ENCODE measurements around the gene FAM136A.

FAM136A gene
- total RNA-seq = 24.2 to 90.3 (median 46.3) reads per million in 9 experiments

GRCh38 chr2:70301344-70302194, at the start of gene FAM136A:
Gene FAM136A, minus strand, starts transcription at chr2:70302067. Its CDS starts 56 bp downstream, at chr2:70302011.
- peaks cover 37% of the 10 kb centered on the region for H3K36me3 Mint-ChIP-seq (ENCODE audit: insufficient read depth)
- no peaks in the 10 kb centered on the region for H3K27me3 Mint-ChIP-seq
- peak within 1 kb of the TSS; percentile 90 to 92 for H3K4me3 Mint-ChIP-seq
- no peaks in the 10 kb centered on the region for H3K9me3 Mint-ChIP-seq
- peak within 1 kb of the TSS; percentile 83 to 92 for H3K27ac Mint-ChIP-seq
- H3K4me1 Mint-ChIP-seq (ENCODE audit: low read depth in 2 of 2) = peaks cover 11 to 17% of the 10 kb centered on the region in 2 donors
- peak; percentile 90 for ATAC-seq (replicated peaks)
- peak; percentile 89 to 92 (median 90) for DNase-seq

- Mint-ChIP-seq H3K27me3 (peaks cover 55 to 91% of the 10 kb centered on the region in 2 donors), H3K4me1 (ENCODE audit: low read depth in 2 of 2) (no peaks in the 10 kb centered on the region), H3K9me3 (no peaks in the 10 kb centered on the region), H3K4me3 (no peak overlapping the region), H3K36me3 (ENCODE audit: insufficient read depth) (no peaks in the 10 kb centered on the region), H3K27ac (no peak overlapping the region)
- no peak for DNase-seq
- ATAC-seq (replicated peaks) = no peak
Measured at GRCh38 chr2:70349921-70350685, 48.2 kb upstream of the FAM136A start.

GRCh38 chr2:70347831-70348230, 46.0 kb upstream of the FAM136A start:
- no peaks in the 10 kb centered on the region for H3K4me1 Mint-ChIP-seq (ENCODE audit: low read depth in 2 of 2)
- no peak overlapping the region for H3K4me3 Mint-ChIP-seq
- no peak overlapping the region for H3K27ac Mint-ChIP-seq
- peaks cover 50 to 88% of the 10 kb centered on the region in 2 donors for H3K27me3 Mint-ChIP-seq
- H3K9me3 Mint-ChIP-seq = no peaks in the 10 kb centered on the region
- DNase-seq (no peak), ATAC-seq (replicated peaks) (no peak)
- no peaks in the 10 kb centered on the region for H3K36me3 Mint-ChIP-seq (ENCODE audit: insufficient read depth)

- ATAC-seq (replicated peaks) (no peak), DNase-seq (no peak)
- H3K27ac Mint-ChIP-seq = no peak overlapping the region
- no peaks in the 10 kb centered on the region for H3K36me3 Mint-ChIP-seq (ENCODE audit: insufficient read depth)
- H3K9me3 Mint-ChIP-seq = no peaks in the 10 kb centered on the region
- H3K4me3 Mint-ChIP-seq = no peak overlapping the region
- peaks cover 38 to 78% of the 10 kb centered on the region in 2 donors for H3K27me3 Mint-ChIP-seq
- H3K4me1 Mint-ChIP-seq (ENCODE audit: low read depth in 2 of 2) = no peaks in the 10 kb centered on the region
Measured at GRCh38 chr2:70344195-70344594, 42.3 kb upstream of the FAM136A start.

- ATAC-seq (replicated peaks) = no peak
- Mint-ChIP-seq H3K4me3 (no peak overlapping the region), H3K9me3 (no peaks in the 10 kb centered on the region), H3K27me3 (peaks cover 25 to 52% of the 10 kb centered on the region in 2 donors), H3K36me3 (ENCODE audit: insufficient read depth) (no peaks in the 10 kb centered on the region), H3K27ac (no peak overlapping the region), H3K4me1 (ENCODE audit: low read depth in 2 of 2) (no peaks in the 10 kb centered on the region)
- no peak for DNase-seq
Measured at GRCh38 chr2:70341477-70341765, 39.6 kb upstream of the FAM136A start.

GRCh38 chr2:70340761-70341476, 39.1 kb upstream of the FAM136A start:
- Mint-ChIP-seq H3K27me3 (peaks cover 22 to 47% of the 10 kb centered on the region in 2 donors), H3K27ac (no peak overlapping the region), H3K4me3 (no peak overlapping the region), H3K9me3 (no peaks in the 10 kb centered on the region), H3K36me3 (ENCODE audit: insufficient read depth) (no peaks in the 10 kb centered on the region), H3K4me1 (ENCODE audit: low read depth in 2 of 2) (no peaks in the 10 kb centered on the region)
- peak; percentile 50 for ATAC-seq (replicated peaks)
- DNase-seq = peak; percentile 24 to 44 (median 33)

GRCh38 chr2:70340075-70340474, 38.2 kb upstream of the FAM136A start:
- peaks cover 18 to 38% of the 10 kb centered on the region in 2 donors for H3K27me3 Mint-ChIP-seq
- H3K9me3 Mint-ChIP-seq = no peaks in the 10 kb centered on the region

GRCh38 chr2:70336552-70336951, 34.7 kb upstream of the FAM136A start:
- DNase-seq (no peak), ATAC-seq (replicated peaks) (no peak)
- Mint-ChIP-seq H3K36me3 (ENCODE audit: insufficient read depth) (no peaks in the 10 kb centered on the region), H3K4me1 (ENCODE audit: low read depth in 2 of 2) (no peaks in the 10 kb centered on the region), H3K27me3 (peaks cover 7 to 10% of the 10 kb centered on the region in 2 donors), H3K4me3 (no peak overlapping the region), H3K27ac (no peak overlapping the region), H3K9me3 (no peaks in the 10 kb centered on the region)

More at GRCh38 chr2:70340075-70340474, 38.2 kb upstream of the FAM136A start:
- Mint-ChIP-seq H3K36me3 (ENCODE audit: insufficient read depth) (no peaks in the 10 kb centered on the region), H3K4me1 (ENCODE audit: low read depth in 2 of 2) (no peaks in the 10 kb centered on the region), H3K4me3 (no peak overlapping the region), H3K27ac (no peak overlapping the region)
- no peak for ATAC-seq (replicated peaks)
- DNase-seq = no peak

GRCh38 chr2:70331012-70331411, 29.1 kb upstream of the FAM136A start:
- DNase-seq = no peak
- Mint-ChIP-seq H3K4me3 (no peak overlapping the region), H3K36me3 (ENCODE audit: insufficient read depth) (no peaks in the 10 kb centered on the region), H3K4me1 (ENCODE audit: low read depth in 2 of 2) (no peaks in the 10 kb centered on the region), H3K27ac (no peak overlapping the region), H3K27me3 (peaks cover 0 to 10% of the 10 kb centered on the region in 2 donors), H3K9me3 (no peaks in the 10 kb centered on the region)
- ATAC-seq (replicated peaks) = no peak

GRCh38 chr2:70330476-70330875, 28.6 kb upstream of the FAM136A start:
- H3K36me3 Mint-ChIP-seq (ENCODE audit: insufficient read depth) = no peaks in the 10 kb centered on the region
- peaks cover 0 to 10% of the 10 kb centered on the region in 2 donors for H3K27me3 Mint-ChIP-seq
- no peak overlapping the region for H3K27ac Mint-ChIP-seq
- no peaks in the 10 kb centered on the region for H3K4me1 Mint-ChIP-seq (ENCODE audit: low read depth in 2 of 2)
- H3K4me3 Mint-ChIP-seq = no peak overlapping the region
- no peak for ATAC-seq (replicated peaks)
- no peak for DNase-seq
- H3K9me3 Mint-ChIP-seq = no peaks in the 10 kb centered on the region

- ATAC-seq (replicated peaks) = no peak
- Mint-ChIP-seq H3K9me3 (no peaks in the 10 kb centered on the region), H3K4me1 (ENCODE audit: low read depth in 2 of 2) (no peaks in the 10 kb centered on the region), H3K27me3 (peaks cover 0 to 21% of the 10 kb centered on the region in 2 donors), H3K27ac (no peak overlapping the region), H3K36me3 (ENCODE audit: insufficient read depth) (no peaks in the 10 kb centered on the region), H3K4me3 (no peak overlapping the region)
- DNase-seq = no peak
Measured at GRCh38 chr2:70328921-70329561, 27.2 kb upstream of the FAM136A start.

GRCh38 chr2:70325875-70326274, 24.0 kb upstream of the FAM136A start:
- H3K9me3 Mint-ChIP-seq = no peaks in the 10 kb centered on the region
- H3K27ac Mint-ChIP-seq = no peak overlapping the region
- H3K36me3 Mint-ChIP-seq (ENCODE audit: insufficient read depth) = no peaks in the 10 kb centered on the region
- ATAC-seq (replicated peaks) (no peak), DNase-seq (no peak)
- H3K27me3 Mint-ChIP-seq = peaks cover 8 to 37% of the 10 kb centered on the region in 2 donors
- no peaks in the 10 kb centered on the region for H3K4me1 Mint-ChIP-seq (ENCODE audit: low read depth in 2 of 2)
- H3K4me3 Mint-ChIP-seq = no peak overlapping the region

- ATAC-seq (replicated peaks) = no peak
- no peaks in the 10 kb centered on the region for H3K4me1 Mint-ChIP-seq (ENCODE audit: low read depth in 2 of 2)
- H3K36me3 Mint-ChIP-seq (ENCODE audit: insufficient read depth) = no peaks in the 10 kb centered on the region
- no peak overlapping the region for H3K4me3 Mint-ChIP-seq
- no peaks in the 10 kb centered on the region for H3K9me3 Mint-ChIP-seq
- H3K27ac Mint-ChIP-seq = no peak overlapping the region
- no peak for DNase-seq
- peaks cover 23 to 58% of the 10 kb centered on the region in 2 donors for H3K27me3 Mint-ChIP-seq
Measured at GRCh38 chr2:70322518-70322917, 20.7 kb upstream of the FAM136A start.
